ENCODE data around the gene JUND. TPM values are rescaled to one million over a fixed set of nuclear protein-coding genes. Genes with fewer than 3 reads are reported as not detected.
"Not testable (repeated sequence)": the region's sequence is repeated elsewhere in the genome, so short reads cannot be mapped to it uniquely, and the experiment has no call there.

Gene JUND
- total and polyA plus RNA-seq, 10 donors: 47.5 to 232 (median 146) TPM

- WGBS, 5 donors: 1 to 2% (median 1%) methylated on average over 9 of the region's 9 CpGs
- peak; percentile 91 to 99 (median 97) for TF ChIP-seq CTCF (IDR thresholded peaks at IDR 0.05 in 8 of 11, conservative IDR thresholded peaks at IDR 0.05 in 3 of 11)
- no peak for TF ChIP-seq POLR2A (IDR thresholded peaks at IDR 0.05)
- peak in 1 of 3 donors; percentile 87 for TF ChIP-seq POLR2AphosphoS5 (IDR thresholded peaks at IDR 0.05)
Measured at GRCh38 chr19:18328340-18329034, 47.1 kb upstream of the JUND start.

GRCh38 chr19:18326772-18327171 lies 45.4 kb upstream of the JUND start:
- Histone ChIP-seq H3K9me3 (no peaks in the 10 kb centered on the region), H3K4me3 (no peak overlapping the region), H3K4me1 (peaks cover 22 to 44% (median 39%) of the 10 kb centered on the region in 6 donors), H3K36me3 (no peaks in the 10 kb centered on the region), H3K27ac (no peak overlapping the region), H3K27me3 (replicated peaks in 1 of 7) (no peaks in the 10 kb centered on the region)
- TF ChIP-seq CTCF (IDR thresholded peaks at IDR 0.05 in 8 of 11, conservative IDR thresholded peaks at IDR 0.05 in 3 of 11) (no peak), POLR2AphosphoS5 (IDR thresholded peaks at IDR 0.05) (no peak), POLR2A (IDR thresholded peaks at IDR 0.05) (no peak)
- intact Hi-C loops (cut with DNase I; ENCODE audit: low total_unique reads): loop anchor here (5.0 kb wide), 1 partner anchor 119 kb away; no protein-coding TSS in a partner anchor
- 89 to 100% (median 93%) methylated on average over 4 to 5 of the region's 5 CpGs for WGBS, 5 donors
- no peak for DNase-seq

More at GRCh38 chr19:18328340-18329034, 47.1 kb upstream of the JUND start:
- DNase-seq: peak; percentile 88
- H3K4me1 ChIP-seq: peaks cover 13 to 30% (median 24%) of the 10 kb centered on the region in 6 donors
- peak overlapping the region in 7 of 8 donors; percentile 28 to 74 (median 59) for H3K27ac ChIP-seq
- intact Hi-C loops (cut with DNase I; ENCODE audit: low total_unique reads): loop anchor here (2.0 to 5.0 kb wide), 2 partner anchors 50 to 121 kb away; no protein-coding TSS in a partner anchor
- no peaks in the 10 kb centered on the region for H3K27me3 ChIP-seq (replicated peaks in 1 of 7)
- H3K4me3 ChIP-seq: peak overlapping the region in 5 of 8 donors; percentile 14 to 57 (median 22)
- no peaks in the 10 kb centered on the region for H3K36me3 ChIP-seq
- no peaks in the 10 kb centered on the region for H3K9me3 ChIP-seq

- Histone ChIP-seq H3K27ac (peak overlapping the region in 7 of 8 donors; percentile 88 to 96 (median 94)), H3K4me1 (peaks cover 47 to 66% (median 61%) of the 10 kb centered on the region in 6 donors)
- H3K27me3 ChIP-seq (replicated peaks in 1 of 7); H3K9me3 ChIP-seq; intact Hi-C loops (cut with DNase I; ENCODE audit: low total_unique reads); DNase-seq; H3K4me3 ChIP-seq; H3K36me3 ChIP-seq: not testable (repeated sequence)
- WGBS, 5 donors: 55 to 71% (median 64%) methylated on average over 6 of the region's 6 CpGs
Measured at GRCh38 chr19:18324373-18324731, 42.9 kb upstream of the JUND start.

GRCh38 chr19:18322759-18323460 lies 41.5 kb upstream of the JUND start, which contains the start of gene LSM4:
Gene LSM4 (minus strand): TSS chr19:18323076. CDS start chr19:18323020, 56 bp downstream.
- peak; percentile 99 for DNase-seq
- WGBS, 5 donors: 0 to 1% (median 0%) methylated on average over 64 to 75 of the region's 75 CpGs
- Histone ChIP-seq H3K9me3 (no peaks in the 10 kb centered on the region), H3K27me3 (replicated peaks in 1 of 7) (no peaks in the 10 kb centered on the region), H3K4me1 (peaks cover 54 to 66% (median 61%) of the 10 kb centered on the region in 6 donors), H3K36me3 (peaks cover 0 to 5% (median 0%) of the 10 kb centered on the region in 6 donors), H3K27ac (peak within 1 kb of the TSS; percentile 87 to 96 (median 94)), H3K4me3 (peak within 1 kb of the TSS; percentile 67 to 90 (median 74))
- TF ChIP-seq CTCF (IDR thresholded peaks at IDR 0.05 in 8 of 11, conservative IDR thresholded peaks at IDR 0.05 in 3 of 11) (peak in 9 of 11 experiments; percentile 16 to 67 (median 49)), POLR2AphosphoS5 (IDR thresholded peaks at IDR 0.05) (peak; percentile 94 to 97 (median 95)), POLR2A (IDR thresholded peaks at IDR 0.05) (peak; percentile 5 to 71 (median 18))
- intact Hi-C loops (cut with DNase I; ENCODE audit: low total_unique reads): no loop called here
